ENCODE results near the gene GAB2.

The GAB2 gene

DNA sequence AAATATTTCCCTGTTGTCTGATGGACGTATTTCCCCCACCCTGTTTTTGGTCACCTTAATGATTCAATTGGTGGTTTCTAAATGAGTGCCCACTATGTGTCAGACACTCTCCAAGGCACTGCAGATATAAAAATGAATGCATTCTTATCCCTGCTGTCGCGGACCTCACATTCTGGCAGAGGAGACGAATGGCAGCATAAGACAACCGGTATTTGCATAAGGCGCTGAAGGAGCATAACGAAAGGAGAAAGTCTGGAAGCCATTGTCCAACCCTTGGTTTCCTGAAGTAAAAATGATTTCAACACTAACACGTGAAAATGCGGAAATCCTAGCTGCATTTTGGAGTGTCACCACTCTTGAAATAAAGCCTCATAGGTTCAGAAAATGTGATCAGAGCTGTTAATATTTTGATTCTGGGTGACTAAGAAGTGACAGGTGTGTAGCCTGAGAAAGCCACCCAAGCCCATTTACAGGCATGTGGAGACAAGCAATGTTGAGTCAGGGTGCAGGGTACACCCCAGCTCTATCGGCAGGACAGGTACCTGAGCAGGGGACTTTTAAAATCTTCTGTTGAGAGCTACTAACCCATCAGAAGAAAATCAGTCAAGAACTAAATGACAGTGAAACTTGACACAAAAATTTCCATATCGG lies 10.1 kb upstream of the GAB2 start:
- DNase-seq: no peak

DNA sequence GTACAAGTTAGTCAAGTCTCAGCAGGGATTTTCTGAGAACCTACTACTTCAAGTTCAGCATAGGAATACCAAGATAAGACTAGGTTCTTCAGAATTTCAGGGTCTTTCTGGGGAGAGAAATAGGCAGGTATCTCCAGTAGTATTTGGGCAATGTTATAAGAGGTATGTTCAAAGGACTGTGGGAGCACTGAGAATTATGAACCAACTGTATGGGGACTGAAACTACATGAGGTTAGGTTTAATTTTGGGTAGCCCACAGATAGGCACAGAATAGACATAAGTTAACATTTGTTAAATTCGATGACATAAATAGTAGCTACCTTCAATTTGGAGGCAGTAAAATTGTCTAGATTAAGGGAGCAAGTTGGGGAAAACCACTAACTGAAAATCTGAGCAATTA lies 9.2 kb upstream of the GAB2 start:
- DNase-seq: no peak

DNA sequence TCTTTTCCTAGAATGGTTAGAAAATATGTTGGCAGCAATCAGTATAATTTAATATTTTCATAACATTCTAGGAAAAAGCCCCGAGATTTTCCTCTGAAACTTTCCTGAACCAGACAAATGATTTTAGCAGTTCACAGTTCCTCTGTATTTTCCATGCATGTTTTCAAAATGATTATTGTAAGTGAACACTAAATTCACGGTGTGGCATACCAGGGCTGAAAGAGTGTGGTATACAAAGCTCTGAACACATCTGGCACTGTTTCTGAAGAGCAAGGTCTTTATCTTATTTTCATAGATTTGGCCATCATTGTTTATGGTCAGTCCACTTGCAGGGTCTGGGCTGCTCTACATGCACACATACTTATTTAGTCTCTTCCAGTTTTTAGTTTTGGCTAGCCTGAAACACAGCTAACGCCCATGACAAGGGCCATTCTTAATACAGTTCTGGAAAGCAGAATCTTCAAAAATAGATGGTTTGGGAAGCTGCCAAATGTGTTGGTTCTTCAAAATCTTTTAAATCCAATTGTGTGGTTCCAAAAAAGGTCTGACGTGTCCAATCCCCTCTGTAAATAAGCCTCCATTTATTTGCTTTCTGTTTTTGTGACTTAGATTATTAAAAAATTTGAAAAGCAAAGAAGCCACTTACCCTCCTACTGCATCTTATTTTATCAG lies 7.9 kb upstream of the GAB2 start:
- no peak for DNase-seq

DNA sequence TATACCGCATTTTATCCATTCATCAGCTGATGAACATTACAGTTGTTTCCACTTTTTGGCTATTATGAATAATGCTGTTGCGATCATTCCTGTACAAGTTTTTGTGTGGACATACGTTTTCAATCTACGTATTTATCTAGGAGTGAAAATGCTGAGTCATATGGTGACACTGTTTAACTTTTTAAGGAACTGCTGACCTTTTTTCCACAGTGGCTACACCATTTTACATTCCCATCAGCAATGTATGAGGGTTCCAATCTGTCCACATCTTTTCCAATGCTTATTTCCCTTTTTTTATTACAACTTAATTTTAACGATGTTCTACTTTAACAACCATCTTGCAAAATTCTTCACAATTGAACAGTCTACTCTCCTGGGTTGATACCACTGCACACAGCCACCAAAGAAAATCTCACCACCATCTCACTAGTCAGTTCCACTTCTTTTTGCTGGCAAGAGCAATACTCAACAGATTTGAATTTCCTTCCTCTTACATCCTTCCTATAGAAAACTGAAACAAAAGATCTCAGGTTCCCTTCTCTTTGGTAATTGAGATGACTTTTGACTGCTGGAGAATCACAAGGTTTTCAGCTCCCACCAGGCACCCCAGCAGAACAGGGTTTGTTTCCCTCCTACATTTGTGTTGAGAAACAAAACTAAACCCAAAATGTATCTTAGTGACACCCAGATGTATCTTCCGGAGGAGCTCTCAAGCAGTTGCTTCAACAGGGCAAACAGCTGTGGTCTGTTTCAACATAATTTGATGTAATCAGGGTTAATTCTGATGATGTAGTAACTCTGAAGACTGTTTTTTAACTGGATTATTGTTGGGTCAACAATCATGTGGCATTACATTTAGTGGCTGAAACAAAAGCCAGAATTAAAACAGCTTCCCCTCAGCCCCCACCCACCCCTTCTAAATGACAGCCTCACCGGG lies 7.0 kb upstream of the GAB2 start:
- DNase-seq: no peak

DNA sequence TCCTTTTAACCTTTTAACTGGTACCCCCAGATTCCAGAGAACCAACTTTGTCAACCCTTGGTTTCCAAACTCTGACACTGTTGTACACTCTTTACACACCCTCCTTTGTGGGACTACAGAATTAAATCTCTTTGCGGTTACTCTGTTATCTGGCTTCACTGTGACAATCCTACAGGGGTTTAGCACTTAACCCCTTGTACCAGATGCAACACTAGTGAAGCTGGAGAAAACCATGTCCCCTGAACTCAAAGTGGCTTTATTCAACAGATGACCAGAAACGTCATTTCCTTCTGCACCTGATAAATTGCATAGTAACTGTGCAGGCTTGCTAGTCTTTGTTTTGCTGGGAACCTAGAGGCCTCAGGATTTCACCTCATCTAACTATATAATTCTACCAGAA lies 5.6 kb upstream of the GAB2 start:
- no peak for DNase-seq

GRCh38 chr11:78420796-78421209 lies 3.2 kb upstream of the GAB2 start:
- no peak for DNase-seq

GRCh38 chr11:78420255-78420764 lies 2.7 kb upstream of the GAB2 start:
- peak; percentile 50 for DNase-seq

DNA sequence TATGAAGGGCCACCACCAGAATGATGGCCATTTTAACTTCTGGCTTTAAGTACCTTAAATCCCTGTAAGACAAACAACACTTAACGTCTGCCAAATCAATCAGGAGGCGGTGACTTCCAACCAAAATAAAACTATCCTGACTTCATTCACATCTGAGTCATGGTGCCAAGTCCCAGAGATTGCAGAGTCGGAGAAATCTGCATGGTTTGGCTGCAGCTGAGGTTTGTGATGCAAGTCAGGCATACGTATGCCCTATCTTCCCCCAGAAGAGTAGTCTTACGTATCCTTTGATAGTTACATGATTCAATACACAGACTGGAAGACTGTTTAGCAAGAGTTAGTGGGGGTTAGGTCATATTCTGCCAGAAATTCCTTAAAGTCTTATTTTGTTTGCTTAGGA lies 1.7 kb upstream of the GAB2 start:
- no peak for DNase-seq

DNA sequence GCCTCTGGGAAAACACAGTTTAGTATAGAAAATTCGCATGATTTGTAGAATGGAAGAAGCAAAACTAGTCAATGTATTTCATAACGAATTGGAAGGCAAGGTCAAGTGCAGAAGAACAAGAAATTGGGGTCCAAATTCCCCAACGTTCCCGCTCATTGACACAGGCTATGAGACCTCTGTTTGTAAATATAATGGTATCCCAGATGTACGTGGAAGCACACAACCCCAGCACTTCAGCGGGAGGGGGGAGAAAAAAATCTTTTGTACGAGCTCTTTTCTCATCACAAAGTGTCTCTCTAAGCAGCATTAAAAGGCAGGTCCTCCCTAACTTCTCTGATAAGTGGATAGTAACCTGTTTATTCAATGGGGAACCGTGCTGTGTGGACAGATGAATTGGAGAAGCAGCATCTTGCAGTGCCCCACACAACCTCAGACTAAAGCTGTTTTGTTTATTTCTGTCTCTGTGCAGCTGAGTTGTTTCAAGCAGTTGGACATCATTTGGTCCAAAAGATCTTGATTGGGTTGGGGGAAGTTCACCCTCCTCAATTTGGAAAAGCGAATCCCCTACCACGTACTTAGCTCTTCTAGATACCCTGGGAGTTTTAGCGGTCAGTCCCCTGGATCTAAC lies 1.1 kb upstream of the GAB2 start:
- DNase-seq: no peak

GRCh38 chr11:78417888-78418583 lies 416 bp upstream of the GAB2 start:
- DNase-seq: peak; percentile 74

GRCh38 chr11:78416285-78417174 lies 1.1 kb downstream of the GAB2 start:
- peak; percentile 83 for DNase-seq

DNA sequence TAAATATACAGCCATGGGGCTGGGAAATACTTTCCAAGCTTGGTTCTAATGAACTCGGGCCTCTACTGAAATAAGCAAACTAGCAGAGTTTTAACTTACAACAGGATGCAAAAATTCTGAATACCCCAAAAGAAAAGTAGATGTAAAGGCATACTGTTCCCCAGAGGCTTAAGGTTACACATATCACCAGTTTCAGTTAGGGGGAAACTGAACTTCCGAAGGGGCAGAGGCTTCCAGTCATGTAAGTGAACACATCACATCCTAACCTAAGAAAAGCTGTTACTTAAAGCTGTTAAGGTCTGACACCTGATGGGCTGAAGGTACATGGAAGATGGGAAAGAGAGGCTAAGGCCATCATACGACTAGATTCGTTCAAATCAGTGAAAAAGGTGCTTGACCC lies 2.3 kb downstream of the GAB2 start:
- no peak for DNase-seq

- peak; percentile 35 for DNase-seq
Observed at GRCh38 chr11:78414321-78415051, 3.1 kb downstream of the GAB2 start.

DNA sequence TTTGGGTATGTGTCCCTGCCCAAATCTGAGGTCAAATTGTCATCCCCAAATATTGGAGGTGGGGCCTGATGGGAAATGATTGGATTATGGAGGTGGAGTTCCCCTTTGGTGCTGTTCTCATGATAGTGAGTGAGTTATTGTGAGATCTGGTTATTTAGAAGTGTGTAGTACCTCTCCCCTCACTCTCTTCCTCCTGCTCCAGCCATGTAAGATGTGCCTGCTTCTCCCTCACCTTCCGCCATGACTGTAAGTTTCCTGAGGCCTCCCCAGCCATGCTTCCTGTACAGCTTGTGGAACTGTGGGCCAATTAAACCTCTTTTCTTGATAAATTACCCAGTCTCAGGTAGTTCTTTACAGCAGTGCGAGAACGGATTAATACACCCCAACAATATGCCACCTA lies 9.0 kb downstream of the GAB2 start:
- DNase-seq: no peak

DNA sequence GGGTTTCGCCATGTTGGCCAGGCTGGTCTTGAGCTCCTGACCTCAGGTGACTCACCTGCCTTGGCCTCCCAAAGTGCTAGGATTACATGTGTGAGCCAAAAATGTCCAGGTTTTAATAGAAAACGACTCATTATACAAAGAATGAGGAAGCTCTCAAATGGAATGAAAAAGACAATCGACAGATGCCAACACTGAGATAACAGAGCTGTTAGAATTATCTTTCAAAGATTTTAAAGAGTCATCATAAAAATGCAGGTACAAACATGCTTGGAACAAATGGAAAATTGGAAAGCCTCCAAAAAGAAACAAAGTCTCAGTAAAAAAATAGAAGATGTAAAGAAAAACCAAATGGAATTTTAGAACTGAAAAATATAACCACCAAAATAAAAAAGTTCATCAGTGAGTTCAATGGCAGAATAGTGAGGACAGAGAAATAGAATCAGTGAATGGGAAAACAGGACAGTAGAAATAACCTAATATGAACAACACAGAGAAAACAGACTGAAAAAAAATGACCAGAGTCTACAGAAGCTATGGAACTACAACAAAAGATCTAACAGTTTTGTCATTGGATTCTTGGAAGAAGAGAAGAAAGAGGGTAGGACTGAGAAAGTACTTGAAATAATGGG lies 10.9 kb downstream of the GAB2 start:
- DNase-seq: no peak

- DNase-seq: no peak
Observed at GRCh38 chr11:78405805-78406204, 11.8 kb downstream of the GAB2 start.

GRCh38 chr11:78403781-78404180 lies 13.8 kb downstream of the GAB2 start:
- DNase-seq: no peak

DNA sequence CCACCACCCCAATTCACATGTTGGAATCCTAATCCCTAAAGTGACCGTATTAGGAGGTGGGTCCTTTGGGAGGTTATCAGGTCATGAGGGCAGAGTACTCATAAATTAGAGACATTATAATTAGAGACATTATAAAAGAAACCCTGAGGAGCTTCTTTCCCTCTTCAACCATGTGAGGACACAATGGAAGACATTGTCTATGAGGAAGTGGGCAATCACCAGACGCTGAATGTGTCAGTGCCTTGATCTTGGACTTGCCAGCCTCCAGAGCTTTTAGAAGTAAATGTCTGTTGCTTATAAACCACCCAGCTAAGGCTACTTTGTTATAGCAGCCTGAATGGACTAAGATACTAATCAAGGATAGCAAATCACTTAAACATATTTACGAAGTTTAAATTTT lies 14.8 kb downstream of the GAB2 start:
- DNase-seq: no peak

- DNase-seq: no peak
Observed at GRCh38 chr11:78400702-78401101, 16.9 kb downstream of the GAB2 start.

DNA sequence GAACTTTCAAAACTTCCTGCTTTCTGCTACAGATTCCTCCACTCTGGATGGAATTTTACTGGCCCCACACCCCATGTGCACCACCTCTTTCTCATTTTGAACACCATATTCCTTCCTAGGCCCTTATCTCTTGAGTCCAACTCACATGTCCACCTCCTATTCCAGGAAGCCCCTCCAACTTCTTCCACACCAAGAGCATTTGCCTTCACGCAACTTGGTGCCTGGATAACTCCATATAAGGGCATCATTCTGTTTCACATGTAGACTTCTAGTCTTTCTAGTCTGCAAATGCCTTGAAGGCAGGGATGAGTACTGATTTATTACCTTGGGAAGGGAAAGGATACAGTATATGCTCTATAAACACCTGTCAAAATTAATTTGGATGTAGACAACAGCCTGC lies 17.5 kb downstream of the GAB2 start:
- no peak for DNase-seq
